Skeletal muscle satellite cell (primary cell): ENCODE measurements around the gene OR6K3.
"Not testable (repeated sequence)": the region's sequence is repeated elsewhere in the genome, so short reads cannot be mapped to it uniquely, and the experiment has no call there.

ENCODE experiments used
- H3K27me3 ChIP-seq: 2 replicates; pipeline ENCODE4 v1.7.0; 2013; ENCODE audit warnings: low read length; ENCODE audit not compliant: control insufficient read depth, insufficient read depth
- H3K36me3 ChIP-seq: 2 replicates; pipeline ENCODE4 v1.7.0; 2013; ENCODE audit warnings: mild to moderate bottlenecking, control low read depth, low read length; ENCODE audit not compliant: insufficient read depth
- H3K4me1 ChIP-seq: 2 replicates; pipeline ENCODE4 v1.7.0; 2013; ENCODE audit warnings: low read length; ENCODE audit not compliant: control insufficient read depth, insufficient read depth
- H3K4me2 ChIP-seq: 2 replicates; pipeline ENCODE4 v1.7.0; 2013; ENCODE audit warnings: mild to moderate bottlenecking, low read length
- H3K4me3 ChIP-seq: 2 replicates; pipeline ENCODE4 v1.7.0; 2013; ENCODE audit warnings: low read length
- H3K9ac ChIP-seq: 2 replicates; pipeline ENCODE4 v1.7.0; 2013; ENCODE audit warnings: mild to moderate bottlenecking, low read depth, low read length, moderate library complexity
- H3K9me3 ChIP-seq: replicated peaks from 2 replicates; pipeline ENCODE4 v1.7.0; 2013; ENCODE audit warnings: mild to moderate bottlenecking, control low read depth, low read length

Gene OR6K3

DNA sequence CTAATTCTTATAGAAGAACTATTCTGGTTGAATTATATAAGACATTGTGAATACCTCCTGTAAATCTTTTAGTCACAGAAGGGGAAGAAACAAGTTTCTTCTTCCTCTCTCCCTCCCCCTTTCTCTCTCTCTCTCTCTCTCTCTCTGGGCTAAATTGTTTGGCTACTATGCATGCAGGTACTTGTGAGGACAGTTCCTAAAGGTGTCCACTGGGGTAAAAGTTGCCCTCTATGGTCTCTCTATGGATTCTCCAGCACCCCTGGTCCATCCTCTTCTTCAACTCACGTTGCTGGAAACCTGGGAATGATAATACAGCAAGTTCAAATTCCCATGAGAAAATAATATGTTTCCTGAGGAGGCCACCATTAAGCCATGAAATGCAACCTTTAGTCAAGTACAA is 5.8 kb downstream of the OR6K3 start:
- H3K27me3 ChIP-seq: no peaks in the 10 kb centered on the region
- no peaks in the 10 kb centered on the region for H3K36me3 ChIP-seq
- H3K4me3 ChIP-seq: no peak overlapping the region
- no peak overlapping the region for H3K4me2 ChIP-seq
- no peak overlapping the region for H3K9ac ChIP-seq
- no peaks in the 10 kb centered on the region for H3K9me3 ChIP-seq
- H3K4me1 ChIP-seq: no peaks in the 10 kb centered on the region

DNA sequence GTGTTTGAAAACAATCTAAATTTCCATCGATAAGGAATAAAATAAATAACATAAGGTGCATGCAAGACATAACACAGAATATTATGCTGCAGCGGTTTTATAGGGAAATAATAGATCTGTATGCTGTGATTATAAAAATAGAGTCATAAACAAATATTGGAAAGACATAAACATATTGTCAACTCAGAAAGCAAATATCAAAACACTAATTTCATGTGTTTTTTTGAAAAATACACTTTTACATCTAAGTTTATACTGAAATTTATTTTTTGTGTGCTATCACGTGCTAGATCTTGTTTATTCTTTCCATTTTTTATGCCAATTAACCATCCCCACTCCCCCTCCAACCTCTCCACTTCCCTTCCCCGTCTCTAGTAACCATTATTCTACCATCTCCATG is 9.4 kb downstream of the OR6K3 start:
- H3K4me3 ChIP-seq: no peak overlapping the region

DNA sequence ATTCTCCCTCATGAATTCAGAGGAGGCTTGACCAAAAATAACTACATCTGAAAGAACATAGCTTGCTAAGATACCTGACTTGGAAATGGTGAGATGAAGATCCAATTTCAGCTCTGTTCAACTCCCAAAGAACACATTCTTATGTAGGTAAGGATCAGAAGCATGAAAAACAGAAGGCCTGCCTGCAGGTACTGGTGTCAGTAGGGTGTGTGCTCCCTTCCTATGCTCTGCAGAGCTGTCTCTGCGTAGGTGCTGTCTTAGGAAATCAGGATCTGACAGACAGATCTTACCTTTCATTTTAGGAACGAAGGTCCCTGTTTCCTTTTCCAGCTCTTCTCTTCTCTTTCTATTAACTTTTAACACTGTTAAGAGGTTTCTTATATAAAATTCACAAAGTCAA is 14.4 kb downstream of the OR6K3 start:
- no peaks in the 10 kb centered on the region for H3K9me3 ChIP-seq
- H3K36me3 ChIP-seq: no peaks in the 10 kb centered on the region
- no peak overlapping the region for H3K4me2 ChIP-seq
- no peak overlapping the region for H3K4me3 ChIP-seq
- no peaks in the 10 kb centered on the region for H3K4me1 ChIP-seq
- H3K27me3 ChIP-seq: no peaks in the 10 kb centered on the region
- no peak overlapping the region for H3K9ac ChIP-seq

More for the DNA sequence above, 9.4 kb downstream of the OR6K3 start:
- Histone ChIP-seq H3K4me2 (no peak overlapping the region), H3K27me3 (no peaks in the 10 kb centered on the region), H3K9me3 (no peaks in the 10 kb centered on the region), H3K36me3 (no peaks in the 10 kb centered on the region), H3K4me1 (no peaks in the 10 kb centered on the region), H3K9ac (no peak overlapping the region)

DNA sequence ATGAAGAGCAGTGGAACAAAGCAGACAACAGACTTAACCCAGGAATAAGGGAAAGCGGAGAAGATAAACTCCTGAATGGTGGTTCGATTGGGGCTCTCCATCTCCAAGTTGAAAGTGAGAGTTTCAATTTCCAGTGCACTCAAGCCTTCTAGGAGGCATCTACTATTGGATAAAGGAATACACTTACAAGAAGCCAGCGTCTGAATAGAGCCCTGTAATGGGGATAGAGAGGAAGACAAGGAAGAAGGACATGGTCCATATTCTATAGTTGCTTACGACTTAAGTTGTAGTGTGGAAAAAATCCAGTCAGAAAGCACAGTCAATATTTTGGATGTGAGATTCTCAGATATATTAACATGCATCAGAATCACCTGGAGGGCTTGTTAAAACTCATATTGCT is 20.0 kb downstream of the OR6K3 start, which contains the start of gene OR6K2:
Gene OR6K2, minus strand, starts transcription at position 101 of the 400 bp plus-strand sequence. Its CDS starts 0 bp downstream, at position 101.
- Histone ChIP-seq H3K36me3 (no peaks in the 10 kb centered on the region), H3K9me3 (no peaks in the 10 kb centered on the region), H3K27me3 (no peaks in the 10 kb centered on the region), H3K4me1 (no peaks in the 10 kb centered on the region), H3K4me3 (no peak within 1 kb of the TSS), H3K9ac (no peak within 1 kb of the TSS), H3K4me2 (no peak within 1 kb of the TSS)

DNA sequence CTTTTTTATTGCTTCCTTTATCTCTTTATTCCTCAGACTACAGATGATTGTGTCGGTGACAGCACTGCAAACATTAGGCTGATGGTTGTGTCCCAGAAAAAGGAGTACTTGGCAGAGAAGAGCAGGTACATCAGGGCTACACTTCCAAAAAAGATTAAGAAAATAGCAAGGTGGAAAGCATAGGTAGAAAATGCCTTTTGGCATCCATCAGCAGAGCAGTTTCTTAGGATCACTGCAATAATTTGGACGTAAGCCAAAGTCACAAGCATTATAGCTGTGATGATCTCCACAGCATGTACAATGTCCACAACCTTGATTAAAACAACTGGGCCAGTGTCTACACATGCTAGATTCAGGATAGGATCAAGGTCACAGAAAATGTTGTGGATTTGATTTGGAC is 25.9 kb downstream of the OR6K3 start:
- no peak overlapping the region for H3K9ac ChIP-seq
- H3K27me3 ChIP-seq: no peaks in the 10 kb centered on the region

DNA sequence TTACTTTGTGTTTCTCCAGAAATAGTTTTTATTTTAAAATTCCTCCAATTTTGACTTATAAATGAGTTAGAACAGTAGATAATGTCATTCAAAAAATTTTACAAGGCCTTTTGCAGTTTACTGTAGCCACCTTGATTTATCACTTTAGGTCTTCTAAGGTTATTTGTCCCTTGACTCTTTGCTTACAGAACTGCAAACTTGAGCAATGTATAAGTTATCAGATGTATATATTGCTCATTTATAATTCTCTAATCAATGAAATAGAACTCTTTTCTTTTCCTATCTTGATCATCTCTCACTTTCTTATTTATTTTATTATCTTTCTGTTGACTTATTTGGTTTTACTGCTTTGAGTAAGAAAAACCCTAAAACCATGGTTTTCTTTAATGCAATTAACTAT is 28.2 kb downstream of the OR6K3 start:
- no peaks in the 10 kb centered on the region for H3K9me3 ChIP-seq
- no peaks in the 10 kb centered on the region for H3K27me3 ChIP-seq
- H3K9ac ChIP-seq: no peak overlapping the region
- no peaks in the 10 kb centered on the region for H3K36me3 ChIP-seq
- H3K4me1 ChIP-seq: no peaks in the 10 kb centered on the region
- H3K4me2 ChIP-seq: no peak overlapping the region
- H3K4me3 ChIP-seq: no peak overlapping the region

More for the DNA sequence above, 25.9 kb downstream of the OR6K3 start:
- no peak overlapping the region for H3K4me2 ChIP-seq
- H3K36me3 ChIP-seq: no peaks in the 10 kb centered on the region
- H3K4me1 ChIP-seq: no peaks in the 10 kb centered on the region
- H3K9me3 ChIP-seq: no peaks in the 10 kb centered on the region
- H3K4me3 ChIP-seq: no peak overlapping the region

DNA sequence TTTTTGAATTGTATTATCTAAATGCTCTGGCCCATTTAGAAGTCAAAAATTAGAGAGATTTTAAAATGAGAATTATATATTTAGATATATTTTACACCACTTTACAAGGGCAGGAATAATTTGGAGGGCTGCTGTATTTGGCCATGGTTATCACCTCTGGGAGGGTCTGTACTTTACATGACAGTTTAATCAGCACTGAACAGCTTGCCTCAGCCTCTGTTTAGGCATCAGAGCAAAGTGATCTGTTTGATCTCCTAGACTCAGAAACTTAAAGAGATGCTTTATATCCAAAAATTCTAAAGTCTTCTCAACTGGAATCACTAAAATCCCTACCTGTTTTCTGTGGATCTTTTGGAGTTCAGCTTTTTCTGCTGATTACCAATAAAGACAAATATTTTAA is 28.6 kb downstream of the OR6K3 start:
- H3K27me3 ChIP-seq: no peaks in the 10 kb centered on the region
- H3K9ac ChIP-seq: no peak overlapping the region
- H3K4me3 ChIP-seq: no peak overlapping the region

DNA sequence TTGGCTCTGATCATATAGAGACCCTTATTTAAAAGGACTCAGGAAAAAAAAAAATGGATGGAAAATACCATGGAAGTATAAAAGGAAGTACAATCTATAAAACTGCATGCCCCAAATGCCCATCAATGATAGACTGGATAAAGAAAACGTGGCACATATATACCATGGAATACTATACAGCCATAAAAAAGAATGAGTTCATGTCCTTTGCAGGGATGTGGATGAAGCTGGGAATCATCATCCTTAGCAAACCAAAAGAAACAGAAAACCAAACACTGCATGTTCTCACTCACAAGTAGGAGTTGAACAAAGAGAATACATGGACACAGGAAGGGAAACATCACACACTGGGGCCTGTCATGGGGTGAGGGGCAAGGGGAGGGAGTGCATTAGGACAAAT is 29.4 kb downstream of the OR6K3 start:
- not testable (repeated sequence) for H3K4me3 ChIP-seq, H3K9me3 ChIP-seq, H3K4me1 ChIP-seq, H3K27me3 ChIP-seq, H3K9ac ChIP-seq, H3K4me2 ChIP-seq, H3K36me3 ChIP-seq

More for the DNA sequence above, 28.6 kb downstream of the OR6K3 start:
- no peak overlapping the region for H3K4me2 ChIP-seq
- H3K9me3 ChIP-seq: no peaks in the 10 kb centered on the region
- H3K36me3 ChIP-seq: no peaks in the 10 kb centered on the region
- H3K4me1 ChIP-seq: no peaks in the 10 kb centered on the region

DNA sequence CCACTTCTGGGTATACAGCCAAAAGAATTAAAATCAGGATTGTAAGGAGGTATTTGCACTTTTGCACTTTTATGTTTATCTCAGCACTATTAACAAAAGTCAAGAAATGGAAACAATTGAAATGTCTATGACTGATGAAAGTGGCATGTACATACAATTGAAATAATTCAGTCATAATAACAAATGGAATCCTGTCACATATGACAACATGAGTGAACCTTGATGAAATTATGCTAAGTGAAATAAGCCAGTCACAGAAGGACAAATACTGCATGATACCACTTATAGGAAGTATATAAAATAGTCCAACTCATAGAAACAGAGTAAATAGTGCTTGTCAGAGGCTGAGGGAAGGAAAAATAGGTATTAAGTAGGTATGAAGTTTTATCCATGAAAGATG is 30.6 kb downstream of the OR6K3 start:
- Histone ChIP-seq H3K9ac (no peak overlapping the region), H3K4me1 (no peaks in the 10 kb centered on the region), H3K4me3 (no peak overlapping the region), H3K27me3 (no peaks in the 10 kb centered on the region), H3K4me2 (no peak overlapping the region), H3K36me3 (no peaks in the 10 kb centered on the region), H3K9me3 (no peaks in the 10 kb centered on the region)

DNA sequence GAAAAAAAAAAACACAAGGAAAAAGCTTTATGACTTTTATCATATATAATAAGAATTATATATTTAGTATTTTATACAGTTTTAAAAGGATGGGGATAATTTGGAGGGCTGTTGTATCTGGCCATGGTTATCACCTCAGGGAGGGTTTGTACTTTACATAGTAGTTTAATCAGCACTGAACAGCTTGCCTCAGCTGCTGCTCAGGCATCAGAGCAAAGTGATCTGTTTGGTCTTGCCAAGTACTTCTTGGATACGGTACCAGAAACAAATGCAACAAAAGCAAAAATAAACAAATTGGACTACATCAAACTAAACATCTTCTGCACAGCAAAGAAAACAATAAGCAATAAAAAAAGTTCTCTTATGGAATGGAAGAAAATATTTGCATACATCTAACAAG is 31.4 kb downstream of the OR6K3 start:
- Histone ChIP-seq H3K9me3 (no peaks in the 10 kb centered on the region), H3K27me3 (no peaks in the 10 kb centered on the region), H3K36me3 (no peaks in the 10 kb centered on the region), H3K4me1 (no peaks in the 10 kb centered on the region), H3K9ac (no peak overlapping the region), H3K4me2 (no peak overlapping the region), H3K4me3 (no peak overlapping the region)

DNA sequence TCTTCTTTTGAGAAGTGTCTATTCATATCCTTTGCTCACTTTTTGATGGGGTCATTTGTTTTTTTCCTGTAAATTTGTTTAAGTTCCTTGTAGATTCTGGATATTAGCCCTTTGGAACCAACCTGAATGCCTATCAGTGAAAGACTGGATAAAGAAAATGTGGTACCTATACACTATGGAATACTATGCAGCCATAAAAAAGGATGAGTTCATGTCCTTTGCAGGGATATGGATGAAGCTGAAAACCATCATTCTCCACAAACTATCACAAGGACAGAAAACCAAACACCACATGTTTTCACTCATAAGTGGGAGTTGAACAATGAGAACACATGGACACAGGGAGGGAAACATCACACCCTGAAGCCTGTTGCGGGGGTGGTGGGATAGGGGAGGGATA is 32.2 kb downstream of the OR6K3 start:
- not testable (repeated sequence) for H3K36me3 ChIP-seq, H3K9me3 ChIP-seq

DNA sequence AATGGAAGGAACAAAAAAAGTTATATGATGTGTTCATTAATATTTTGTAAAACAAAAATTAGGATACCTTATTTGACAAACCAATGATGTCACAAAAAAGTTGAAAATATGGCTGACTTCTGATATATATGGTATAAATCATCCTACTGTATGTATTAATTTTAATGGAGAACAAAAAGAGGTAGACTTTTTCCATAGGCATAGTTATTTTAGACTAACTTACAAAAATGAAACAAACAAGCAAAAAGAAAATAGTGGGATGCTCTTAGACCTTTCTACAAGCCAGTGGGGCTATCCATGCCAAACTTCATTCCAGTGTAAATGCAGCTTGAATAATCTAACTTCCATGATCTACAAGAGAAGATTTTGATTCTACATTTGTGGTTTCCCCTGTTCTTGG is 33.5 kb downstream of the OR6K3 start:
- Histone ChIP-seq H3K36me3 (no peaks in the 10 kb centered on the region), H3K4me3 (no peak overlapping the region), H3K9me3 (no peaks in the 10 kb centered on the region), H3K4me1 (no peaks in the 10 kb centered on the region), H3K9ac (no peak overlapping the region), H3K4me2 (no peak overlapping the region), H3K27me3 (no peaks in the 10 kb centered on the region)

More for the DNA sequence above, 32.2 kb downstream of the OR6K3 start:
- not testable (repeated sequence) for H3K4me2 ChIP-seq, H3K4me1 ChIP-seq, H3K4me3 ChIP-seq, H3K9ac ChIP-seq, H3K27me3 ChIP-seq
